ENCODE data around the gene NCKAP5. TPM values are rescaled to one million over a fixed set of nuclear protein-coding genes. Genes with fewer than 3 reads are reported as not detected.

The NCKAP5 gene
- polyA plus RNA-seq, 2 of the 4 experiments (the other 2 are of a cell fraction), result 3.0 to 4.1 TPM

GRCh38 chr2:133235968-133236367 lies 332.3 kb downstream of the NCKAP5 start:
- H3K4me3 ChIP-seq, result no peak overlapping the region
- H3K4me1 ChIP-seq, result peaks cover 16% of the 10 kb centered on the region
- WGBS (ENCODE audit: missing lambda C conversion rate), result 9% methylated on average over 1 of the region's 1 CpG
- ChIA-PET CTCF (no interaction called here), POLR2A (no interaction called here)
- TF ChIP-seq EHF (CRISPR knock-in tag; IDR thresholded peaks at IDR 0.05), result no peak
- no peak for TF ChIP-seq KDM1A (IDR thresholded peaks at IDR 0.05; ENCODE audit: low read depth)
- no peak for TF ChIP-seq SMC3 (IDR thresholded peaks at IDR 0.05)
- no peak for TF ChIP-seq E2F6 (IDR thresholded peaks at IDR 0.05; ENCODE audit: borderline replicate concordance, low read depth)
- TF ChIP-seq KDM5A (IDR thresholded peaks at IDR 0.05), result no peak
- TF ChIP-seq POLR2A (IDR thresholded peaks at IDR 0.05; ENCODE audit: low read length), result no peak
- no peak for TF ChIP-seq FOXS1 (CRISPR knock-in tag; IDR thresholded peaks at IDR 0.05)
- TF ChIP-seq CEBPB (IDR thresholded peaks at IDR 0.05), result no peak
- TF ChIP-seq MAZ (IDR thresholded peaks at IDR 0.05; ENCODE audit: borderline replicate concordance, low read depth, low read length), result no peak
- no peak for TF ChIP-seq TFCP2L1 (CRISPR knock-in tag; IDR thresholded peaks at IDR 0.05)
- no peak for TF ChIP-seq REST (IDR thresholded peaks at IDR 0.05)
- no peak for TF ChIP-seq EHMT2 (IDR thresholded peaks at IDR 0.05; ENCODE audit: low read depth)
- TF ChIP-seq MYC (IDR thresholded peaks at IDR 0.05; ENCODE audit: borderline replicate concordance, low read length), result no peak
- TF ChIP-seq TP53 (CRISPR knock-in tag; IDR thresholded peaks at IDR 0.05), result no peak
- no peak for TF ChIP-seq HOXB13 (CRISPR knock-in tag; IDR thresholded peaks at IDR 0.05; ENCODE audit: low read depth)
- no peak for TF ChIP-seq HEYL (CRISPR knock-in tag; IDR thresholded peaks at IDR 0.05)
- no peak for TF ChIP-seq RNF2 (IDR thresholded peaks at IDR 0.05; ENCODE audit: borderline replicate concordance, low read depth)
- no peak for TF ChIP-seq NR3C1 (IDR thresholded peaks at IDR 0.05)
- no peak for TF ChIP-seq BHLHE40 (IDR thresholded peaks at IDR 0.05; ENCODE audit: low read depth, low read length)
- TF ChIP-seq HES2 (IDR thresholded peaks at IDR 0.05), result no peak
- no peak for DNase-seq (ENCODE audit: low read depth in 1 of 2, low spot score in 1 of 2)
- no peak overlapping the region for H3K27ac ChIP-seq
- no peak overlapping the region for H3K4me2 ChIP-seq
- FAIRE-seq, result no peak
- H3K9me3 ChIP-seq, result no peaks in the 10 kb centered on the region
- ATAC-seq, result no peak

- WGBS (ENCODE audit: missing lambda C conversion rate), result 63% methylated on average over 1 of the region's 1 CpG
- Histone ChIP-seq H3K9me3 (no peaks in the 10 kb centered on the region), H3K27ac (no peak overlapping the region), H3K4me2 (no peak overlapping the region), H3K4me1 (peaks cover 19% of the 10 kb centered on the region; the same call in 2 of the 3 replicates), H3K4me3 (no peak overlapping the region)
- ChIA-PET POLR2A (no interaction called here), CTCF (interaction anchor here (0.6 kb wide), 1 partner anchor 13 kb away, joined by 5 read pairs; no protein-coding TSS in a partner anchor)
- ATAC-seq (no peak), FAIRE-seq (no peak), DNase-seq (ENCODE audit: low read depth in 1 of 2, low spot score in 1 of 2) (no peak)
- TF ChIP-seq RARB (CRISPR knock-in tag; IDR thresholded peaks at IDR 0.05) (no peak), RFX5 (IDR thresholded peaks at IDR 0.05) (no peak), HEYL (CRISPR knock-in tag; IDR thresholded peaks at IDR 0.05) (no peak), HDAC2 (IDR thresholded peaks at IDR 0.05) (no peak), RCOR1 (IDR thresholded peaks at IDR 0.05; ENCODE audit: low read depth, low read length) (no peak), PBX3 (IDR thresholded peaks at IDR 0.05) (no peak), RAD21 (conservative IDR thresholded peaks at IDR 0.05 in 1 of 2, IDR thresholded peaks at IDR 0.05 in 1 of 2) (no peak), ATOH8 (CRISPR knock-in tag; IDR thresholded peaks at IDR 0.05; ENCODE audit: low read depth) (no peak), CTCF (IDR thresholded peaks at IDR 0.05) (no peak), CBX2 (IDR thresholded peaks at IDR 0.05; ENCODE audit: borderline replicate concordance, low read depth) (no peak), CHD4 (IDR thresholded peaks at IDR 0.05; ENCODE audit: borderline replicate concordance) (no peak), E2F6 (IDR thresholded peaks at IDR 0.05; ENCODE audit: borderline replicate concordance, low read depth) (no peak), NR3C1 (IDR thresholded peaks at IDR 0.05) (no peak), HOXA7 (CRISPR knock-in tag; IDR thresholded peaks at IDR 0.05) (no peak), TP53 (CRISPR knock-in tag; IDR thresholded peaks at IDR 0.05) (no peak)
Observed at GRCh38 chr2:133232556-133232955, 335.7 kb downstream of the NCKAP5 start.

Measured in A549 (cell line).